Measurements from ENCODE around the gene NPPB.

NPPB gene

DNA sequence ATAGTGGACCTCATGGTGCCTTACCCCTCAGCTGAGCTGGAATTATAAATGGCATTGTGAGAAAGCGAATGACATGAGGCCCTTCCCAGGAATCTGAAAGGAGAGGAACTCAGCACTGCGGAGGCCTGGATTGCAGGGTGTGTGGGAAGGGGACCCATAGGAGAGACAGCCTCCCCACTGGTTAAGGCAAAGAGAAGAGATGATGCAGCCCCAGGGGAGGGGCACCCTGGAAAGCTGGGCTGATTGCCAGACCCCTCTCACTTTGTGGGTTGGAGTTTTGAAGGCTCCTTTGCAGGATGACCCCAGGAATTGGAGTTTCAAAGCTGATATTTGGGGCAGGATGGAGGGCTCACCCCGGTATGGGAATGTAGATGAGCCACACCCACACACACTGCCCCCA, 2.0 kb downstream of the NPPB start:
- Histone ChIP-seq H3K23ac (ENCODE audit: low read length) (no peak overlapping the region), H3K79me2 (ENCODE audit: control insufficient read depth, insufficient read depth, low read length, poor library complexity) (no peaks in the 10 kb centered on the region), H4K8ac (ENCODE audit: low read depth, low read length) (no peak overlapping the region)

DNA sequence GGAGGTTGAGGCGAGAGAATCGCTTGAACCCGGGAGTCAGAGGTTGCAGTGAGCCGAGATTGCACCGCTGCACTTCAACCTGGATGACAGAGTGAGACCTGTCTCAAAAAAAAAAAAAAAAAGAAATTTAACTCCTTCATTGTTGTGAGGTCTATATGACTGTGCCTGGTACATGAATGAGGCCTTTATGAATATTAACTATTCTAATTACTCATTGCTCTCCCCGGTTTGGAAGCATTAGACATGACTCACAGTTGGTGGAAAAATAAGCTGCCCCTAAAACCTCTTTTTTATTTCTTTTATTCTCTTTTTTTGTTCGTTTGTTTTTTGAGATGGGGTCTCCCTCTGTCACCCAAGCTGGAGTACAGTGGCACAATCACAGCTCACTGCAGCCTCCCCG, 3.3 kb downstream of the NPPB start:
- Histone ChIP-seq H4K8ac (ENCODE audit: low read depth, low read length) (no peak overlapping the region), H2AFZ (ENCODE audit: insufficient read depth, low read length, poor library complexity) (no peak overlapping the region), H3K23ac (ENCODE audit: low read length) (no peak overlapping the region), H2BK12ac (ENCODE audit: low read length) (no peak overlapping the region), H2AK5ac (ENCODE audit: low read length) (no peak overlapping the region), H3K79me2 (ENCODE audit: control insufficient read depth, insufficient read depth, low read length, poor library complexity) (no peaks in the 10 kb centered on the region), H3K27ac (ENCODE audit: low read depth, low read length) (no peak overlapping the region), H3K18ac (ENCODE audit: low read length) (no peak overlapping the region), H3K14ac (ENCODE audit: low read length) (no peak overlapping the region), H3K4me1 (ENCODE audit: control insufficient read depth in 1 of 2, insufficient read depth in 2 of 2, low read length in 2 of 2) (peaks cover 12 to 19% of the 10 kb centered on the region in 2 experiments), H2BK5ac (ENCODE audit: low read depth, low read length, poor library complexity) (no peak overlapping the region), H4K91ac (ENCODE audit: low read depth, low read length) (no peak overlapping the region), H3K9me3 (ENCODE audit: insufficient read depth, low read depth, low read length) (no peaks in the 10 kb centered on the region), H3K9ac (ENCODE audit: low read length) (no peak overlapping the region), H3K4ac (ENCODE audit: low read depth, low read length) (no peak overlapping the region), H3K79me1 (ENCODE audit: low read length) (peaks cover 4% of the 10 kb centered on the region), H3K4me2 (ENCODE audit: low read length) (no peak overlapping the region), H4K12ac (ENCODE audit: low read depth, low read length) (no peak overlapping the region), H3K4me3 (ENCODE audit: low read depth, low read length) (no peak overlapping the region), H3K36me3 (ENCODE audit: control insufficient read depth in 1 of 2, insufficient read depth in 2 of 2, low read length in 2 of 2) (no peaks in the 10 kb centered on the region), H2BK120ac (ENCODE audit: insufficient read depth, low read length, poor library complexity) (no peak overlapping the region), H3K27me3 (ENCODE audit: insufficient read depth, low read length) (no peaks in the 10 kb centered on the region)
- no peak for DNase-seq
- no CpG with 5 or more reads among the region's 8 CpGs for WGBS (ENCODE audit: extremely low coverage, insufficient coverage, insufficient read length)

More for the DNA sequence above, 2.0 kb downstream of the NPPB start:
- no peak overlapping the region for H4K91ac ChIP-seq (ENCODE audit: low read depth, low read length)
- no peak overlapping the region for H2BK5ac ChIP-seq (ENCODE audit: low read depth, low read length, poor library complexity)
- no peak overlapping the region for H2BK120ac ChIP-seq (ENCODE audit: insufficient read depth, low read length, poor library complexity)
- WGBS (ENCODE audit: extremely low coverage, insufficient coverage, insufficient read length), result no CpG with 5 or more reads among the region's 3 CpGs
- H3K18ac ChIP-seq (ENCODE audit: low read length), result no peak overlapping the region
- H3K4me1 ChIP-seq (ENCODE audit: control insufficient read depth in 1 of 2, insufficient read depth in 2 of 2, low read length in 2 of 2), result peaks cover 12 to 19% of the 10 kb centered on the region in 2 experiments
- H3K4ac ChIP-seq (ENCODE audit: low read depth, low read length), result no peak overlapping the region
- no peak overlapping the region for H3K27ac ChIP-seq (ENCODE audit: low read depth, low read length)
- no peaks in the 10 kb centered on the region for H3K9me3 ChIP-seq (ENCODE audit: insufficient read depth, low read depth, low read length)
- no peak overlapping the region for H4K12ac ChIP-seq (ENCODE audit: low read depth, low read length)
- H3K14ac ChIP-seq (ENCODE audit: low read length), result no peak overlapping the region
- H2AFZ ChIP-seq (ENCODE audit: insufficient read depth, low read length, poor library complexity), result no peak overlapping the region
- no peak overlapping the region for H2BK12ac ChIP-seq (ENCODE audit: low read length)
- no peak overlapping the region for H3K4me2 ChIP-seq (ENCODE audit: low read length)
- no peak overlapping the region for H2AK5ac ChIP-seq (ENCODE audit: low read length)
- H3K36me3 ChIP-seq (ENCODE audit: control insufficient read depth in 1 of 2, insufficient read depth in 2 of 2, low read length in 2 of 2), result no peaks in the 10 kb centered on the region
- no peak for DNase-seq
- H3K79me1 ChIP-seq (ENCODE audit: low read length), result peaks cover 4% of the 10 kb centered on the region
- no peaks in the 10 kb centered on the region for H3K27me3 ChIP-seq (ENCODE audit: insufficient read depth, low read length)
- H3K9ac ChIP-seq (ENCODE audit: low read length), result no peak overlapping the region
- no peak overlapping the region for H3K4me3 ChIP-seq (ENCODE audit: low read depth, low read length)

DNA sequence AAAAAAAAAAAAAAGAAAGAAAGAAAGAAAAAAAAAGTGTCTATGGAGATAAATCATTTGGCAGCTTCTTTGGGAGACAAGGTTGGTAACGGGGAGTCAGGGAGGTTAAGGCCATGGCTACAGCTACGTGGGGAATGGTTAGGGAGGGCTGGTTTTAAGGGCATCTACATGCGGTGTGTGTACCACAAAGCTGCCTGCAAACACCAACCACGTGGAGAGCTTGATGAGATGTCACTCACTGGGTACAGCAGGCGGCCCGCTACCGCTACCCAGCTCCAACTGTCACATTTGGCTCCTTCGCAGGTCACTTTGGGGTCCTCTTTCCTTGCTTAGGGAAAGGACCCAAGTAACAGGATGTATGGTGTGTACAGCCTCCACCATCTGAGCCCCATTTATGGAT, 4.2 kb downstream of the NPPB start:
- Histone ChIP-seq H3K27me3 (ENCODE audit: insufficient read depth, low read length) (no peaks in the 10 kb centered on the region), H3K4me3 (ENCODE audit: low read depth, low read length) (no peak overlapping the region), H3K36me3 (ENCODE audit: control insufficient read depth in 1 of 2, insufficient read depth in 2 of 2, low read length in 2 of 2) (no peaks in the 10 kb centered on the region), H3K79me2 (ENCODE audit: control insufficient read depth, insufficient read depth, low read length, poor library complexity) (no peaks in the 10 kb centered on the region), H2BK12ac (ENCODE audit: low read length) (no peak overlapping the region), H3K18ac (ENCODE audit: low read length) (no peak overlapping the region), H3K9me3 (ENCODE audit: insufficient read depth, low read depth, low read length) (no peaks in the 10 kb centered on the region), H3K9ac (ENCODE audit: low read length) (no peak overlapping the region), H2AFZ (ENCODE audit: insufficient read depth, low read length, poor library complexity) (no peak overlapping the region), H2BK120ac (ENCODE audit: insufficient read depth, low read length, poor library complexity) (no peak overlapping the region), H3K14ac (ENCODE audit: low read length) (no peak overlapping the region), H3K4me2 (ENCODE audit: low read length) (no peak overlapping the region), H4K91ac (ENCODE audit: low read depth, low read length) (no peak overlapping the region), H4K8ac (ENCODE audit: low read depth, low read length) (no peak overlapping the region), H4K12ac (ENCODE audit: low read depth, low read length) (no peak overlapping the region), H3K23ac (ENCODE audit: low read length) (no peak overlapping the region), H3K4me1 (ENCODE audit: control insufficient read depth in 1 of 2, insufficient read depth in 2 of 2, low read length in 2 of 2) (peaks cover 10 to 17% of the 10 kb centered on the region in 2 experiments), H2AK5ac (ENCODE audit: low read length) (no peak overlapping the region), H2BK5ac (ENCODE audit: low read depth, low read length, poor library complexity) (no peak overlapping the region), H3K79me1 (ENCODE audit: low read length) (peaks cover 4% of the 10 kb centered on the region), H3K4ac (ENCODE audit: low read depth, low read length) (no peak overlapping the region), H3K27ac (ENCODE audit: low read depth, low read length) (no peak overlapping the region)
- WGBS (ENCODE audit: extremely low coverage, insufficient coverage, insufficient read length), result no CpG with 5 or more reads among the region's 8 CpGs
- DNase-seq, result no peak

DNA sequence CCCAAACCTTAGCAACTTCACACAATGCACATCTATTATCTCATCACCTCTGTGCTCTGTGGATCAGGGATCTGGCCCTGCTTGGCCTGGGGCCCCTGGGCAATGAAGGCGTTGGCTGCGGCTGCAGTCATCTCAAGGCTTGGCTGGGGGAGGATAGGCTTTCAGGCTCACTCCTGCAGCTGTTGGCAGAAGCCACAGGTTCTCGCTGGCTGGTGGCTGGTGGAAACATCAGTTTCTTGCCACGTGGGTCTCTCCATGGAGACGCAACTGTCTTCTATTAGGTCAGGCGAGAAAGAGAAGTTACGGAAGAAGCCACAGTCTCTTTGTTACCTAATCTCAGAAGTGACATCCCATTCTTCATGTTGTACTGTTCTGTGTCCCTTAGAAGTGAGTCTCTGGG, 7.6 kb downstream of the NPPB start:
- no peak overlapping the region for H3K23ac ChIP-seq (ENCODE audit: low read length)
- H4K91ac ChIP-seq (ENCODE audit: low read depth, low read length), result no peak overlapping the region
- H2AFZ ChIP-seq (ENCODE audit: insufficient read depth, low read length, poor library complexity), result no peak overlapping the region
- H3K4ac ChIP-seq (ENCODE audit: low read depth, low read length), result no peak overlapping the region
- H3K79me1 ChIP-seq (ENCODE audit: low read length), result no peaks in the 10 kb centered on the region
- H3K9ac ChIP-seq (ENCODE audit: low read length), result no peak overlapping the region
- H2BK5ac ChIP-seq (ENCODE audit: low read depth, low read length, poor library complexity), result no peak overlapping the region
- no CpG with 5 or more reads among the region's 7 CpGs for WGBS (ENCODE audit: extremely low coverage, insufficient coverage, insufficient read length)
- H3K27ac ChIP-seq (ENCODE audit: low read depth, low read length), result no peak overlapping the region
- H2BK12ac ChIP-seq (ENCODE audit: low read length), result no peak overlapping the region
- H3K27me3 ChIP-seq (ENCODE audit: insufficient read depth, low read length), result no peaks in the 10 kb centered on the region
- H3K4me3 ChIP-seq (ENCODE audit: low read depth, low read length), result no peak overlapping the region
- no peak overlapping the region for H2AK5ac ChIP-seq (ENCODE audit: low read length)
- no peak overlapping the region for H4K12ac ChIP-seq (ENCODE audit: low read depth, low read length)
- H2BK120ac ChIP-seq (ENCODE audit: insufficient read depth, low read length, poor library complexity), result no peak overlapping the region
- no peaks in the 10 kb centered on the region for H3K79me2 ChIP-seq (ENCODE audit: control insufficient read depth, insufficient read depth, low read length, poor library complexity)
- no peak for DNase-seq
- H3K18ac ChIP-seq (ENCODE audit: low read length), result no peak overlapping the region
- no peaks in the 10 kb centered on the region for H3K9me3 ChIP-seq (ENCODE audit: insufficient read depth, low read depth, low read length)
- H3K14ac ChIP-seq (ENCODE audit: low read length), result no peak overlapping the region
- H3K4me1 ChIP-seq (ENCODE audit: control insufficient read depth in 1 of 2, insufficient read depth in 2 of 2, low read length in 2 of 2), result no peaks in the 10 kb centered on the region
- H3K36me3 ChIP-seq (ENCODE audit: control insufficient read depth in 1 of 2, insufficient read depth in 2 of 2, low read length in 2 of 2), result peaks cover 15 to 16% of the 10 kb centered on the region in 2 experiments
- H3K4me2 ChIP-seq (ENCODE audit: low read length), result no peak overlapping the region
- no peak overlapping the region for H4K8ac ChIP-seq (ENCODE audit: low read depth, low read length)

Measured in trophoblast cell (in vitro differentiated cells and primary cell).